Activated T-helper 1 cell treated with Interleukin-2 at 50 U/mL for 16 hours (primary cell): Measurements from ENCODE around the gene HSPB9.

Experiments
- DNase-seq: peaks from one replicate; pipeline ENCODE4 v3.0.0-alpha.2; 2020; ENCODE audit warnings: low read depth

HSPB9 gene

GRCh38 chr17:42122371-42123303 lies at the start of gene HSPB9:
HSPB9 (plus strand) TSS chr17:42122804; CDS start chr17:42122851, 47 bp downstream.
- no peak for DNase-seq

DNA sequence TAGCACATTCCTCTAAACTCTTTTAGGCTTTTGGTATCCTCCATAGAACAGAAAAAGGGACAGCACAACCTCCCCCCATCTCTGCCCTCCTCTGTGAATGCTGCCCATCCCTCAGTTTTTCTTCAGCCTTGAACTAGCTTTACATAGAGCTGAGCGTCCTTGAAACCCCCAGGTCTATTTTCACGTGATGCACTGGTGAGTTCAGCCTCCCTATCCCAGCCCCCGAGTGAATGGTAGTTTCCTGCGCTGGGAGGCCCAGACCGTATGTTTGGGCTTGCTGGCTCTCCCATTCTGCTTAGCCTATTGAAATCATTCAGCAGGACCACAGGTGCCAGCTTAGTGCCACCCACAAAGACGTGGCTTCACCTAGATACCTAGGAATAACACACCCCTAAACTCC lies 46.8 kb upstream of the HSPB9 start:
- DNase-seq, result no peak

DNA sequence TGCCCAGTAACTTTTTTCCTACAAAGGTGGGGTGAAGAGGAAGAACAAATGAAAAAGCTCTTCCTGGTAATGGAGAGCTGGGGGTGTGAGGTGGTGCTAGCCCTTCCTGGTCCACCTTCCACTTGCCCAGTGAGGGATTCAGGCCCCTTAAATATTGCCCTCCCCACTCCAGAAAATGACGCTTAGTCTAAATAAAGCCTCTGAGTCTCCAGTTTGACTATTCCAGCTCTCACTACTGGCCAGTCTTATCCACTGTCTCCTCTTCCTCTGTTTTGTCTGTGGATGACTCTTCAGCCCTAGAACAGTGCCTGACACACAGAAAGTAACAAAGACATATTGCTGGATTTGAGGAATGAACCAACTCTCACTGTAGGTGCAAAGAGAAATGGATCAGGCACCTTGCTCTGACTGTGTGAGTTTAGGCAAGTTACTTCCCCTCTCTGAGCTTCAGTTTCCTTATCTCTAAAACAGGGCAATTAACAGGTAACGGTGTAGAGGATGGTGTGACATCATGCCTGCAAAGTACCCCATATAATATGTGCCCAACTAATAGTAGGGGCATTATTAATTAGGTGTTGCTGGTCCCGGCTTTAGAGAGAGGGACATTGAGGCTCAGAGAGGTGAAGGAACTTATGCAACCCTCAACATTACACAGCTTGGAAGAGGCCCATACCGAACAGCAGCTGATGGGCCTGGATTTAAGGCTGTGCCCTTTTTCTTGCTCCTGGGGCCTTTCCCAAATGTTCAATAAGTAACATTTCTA lies 45.6 kb upstream of the HSPB9 start:
- DNase-seq, result no peak

DNA sequence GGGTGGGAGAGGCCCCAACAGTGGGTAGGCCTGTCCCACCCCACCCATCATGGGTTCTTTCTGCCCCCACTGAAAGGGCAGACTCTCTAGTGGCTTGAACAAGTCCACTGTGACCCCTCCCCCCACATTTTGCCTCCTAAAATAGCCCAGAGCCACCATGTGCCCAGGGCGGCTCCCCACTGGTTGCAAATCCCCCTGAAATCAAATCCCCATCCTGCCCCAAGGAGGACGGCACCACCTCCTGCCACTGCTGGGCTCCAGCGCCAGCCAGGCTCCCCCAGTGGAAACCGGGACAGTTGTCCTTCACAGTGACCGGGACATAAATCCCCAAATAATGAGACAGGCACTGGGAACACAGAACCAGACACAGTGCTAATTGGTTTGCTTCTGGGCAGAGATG lies 44.8 kb upstream of the HSPB9 start:
- DNase-seq, result no peak

DNA sequence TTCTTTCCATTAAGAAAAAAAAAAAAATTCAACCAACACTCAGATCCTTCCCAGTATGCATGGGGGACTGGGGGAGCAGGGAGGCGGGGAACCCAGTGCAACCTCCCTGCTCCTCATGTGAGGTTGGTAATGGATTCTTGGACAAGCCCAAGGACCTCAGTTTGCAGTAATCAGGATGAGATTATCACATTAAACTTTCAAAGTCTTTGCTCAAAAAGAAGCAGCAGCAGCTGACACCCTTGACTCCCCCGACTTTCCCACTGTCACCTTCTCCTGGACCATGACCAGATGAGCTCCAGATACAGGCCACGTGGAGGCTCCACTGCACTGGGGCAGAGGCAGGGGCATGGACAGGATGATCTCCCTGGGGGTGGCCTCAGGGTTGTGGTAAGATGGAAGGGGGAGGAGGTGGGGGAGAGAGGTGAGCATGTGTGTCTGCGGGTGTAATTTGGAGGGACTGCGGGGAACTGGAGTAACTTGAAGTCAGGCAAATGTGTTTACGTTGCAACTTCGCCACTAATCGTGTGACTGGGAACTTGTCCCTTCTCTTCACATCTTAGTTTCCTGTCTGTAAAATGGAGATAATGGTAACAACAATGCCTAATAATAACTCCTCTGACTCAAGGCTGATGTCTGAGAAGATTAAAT lies 44.1 kb upstream of the HSPB9 start:
- no peak for DNase-seq

GRCh38 chr17:42079541-42079940 lies 43.1 kb upstream of the HSPB9 start:
- DNase-seq, result no peak

DNA sequence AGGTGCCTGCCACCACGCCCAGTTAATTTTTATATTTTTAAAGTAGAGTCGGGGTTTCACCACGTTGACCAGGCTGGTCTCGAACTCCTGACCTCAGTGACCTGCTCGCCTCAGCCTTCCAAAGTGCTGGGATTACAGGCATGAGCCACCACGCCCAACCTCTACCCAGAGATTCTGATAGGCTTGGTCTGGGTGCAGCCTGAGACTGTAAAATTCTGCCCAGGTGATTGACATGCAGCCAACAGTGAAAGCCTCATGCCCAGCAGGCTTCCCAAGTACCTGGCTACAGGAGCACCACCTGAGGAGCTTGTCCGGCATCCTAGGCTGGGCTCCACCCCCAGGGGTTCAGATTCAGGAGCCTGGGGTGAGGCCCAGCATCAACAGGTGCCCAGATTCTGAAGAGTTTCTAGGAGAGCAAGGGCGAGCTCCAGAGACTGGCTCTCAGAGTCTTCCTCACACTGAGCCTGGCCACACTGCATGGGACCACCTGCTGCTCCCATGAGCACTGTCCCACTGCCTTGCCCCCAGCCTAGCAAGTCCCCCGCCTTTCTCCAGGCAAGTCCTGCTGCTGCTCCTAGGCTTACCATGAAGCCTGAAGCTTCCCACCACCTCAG lies 41.0 kb upstream of the HSPB9 start:
- DNase-seq, result no peak

- no peak for DNase-seq
These were observed 35.4 kb upstream of the HSPB9 start for GRCh38 chr17:42087042-42087701.

GRCh38 chr17:42087736-42088705 lies 34.6 kb upstream of the HSPB9 start:
- DNase-seq, result no peak

DNA sequence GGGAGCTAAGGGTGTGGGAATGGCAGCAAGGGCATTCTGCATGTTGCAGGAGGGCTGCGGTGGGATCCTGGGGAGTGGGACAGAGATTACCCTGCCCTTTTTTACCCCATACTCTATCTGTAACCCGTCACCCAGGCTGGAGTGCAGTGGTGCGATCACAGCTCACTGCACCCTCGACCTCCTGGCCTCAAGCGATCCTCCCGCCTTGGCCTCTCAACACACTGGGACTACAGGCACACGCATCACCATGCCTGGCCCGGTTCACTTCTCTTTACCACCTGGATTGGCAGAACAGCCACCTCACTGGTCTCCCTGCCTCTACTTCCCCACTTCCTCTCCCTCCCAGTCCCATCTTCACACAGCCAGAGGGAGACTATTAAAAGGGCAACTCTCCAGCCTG lies 33.9 kb upstream of the HSPB9 start:
- DNase-seq, result no peak

- no peak for DNase-seq
These were observed 31.4 kb upstream of the HSPB9 start for GRCh38 chr17:42090964-42091790.

GRCh38 chr17:42092939-42093338 lies 29.7 kb upstream of the HSPB9 start:
- DNase-seq, result no peak

- DNase-seq, result no peak
These were observed 28.1 kb upstream of the HSPB9 start for GRCh38 chr17:42094375-42095069.

DNA sequence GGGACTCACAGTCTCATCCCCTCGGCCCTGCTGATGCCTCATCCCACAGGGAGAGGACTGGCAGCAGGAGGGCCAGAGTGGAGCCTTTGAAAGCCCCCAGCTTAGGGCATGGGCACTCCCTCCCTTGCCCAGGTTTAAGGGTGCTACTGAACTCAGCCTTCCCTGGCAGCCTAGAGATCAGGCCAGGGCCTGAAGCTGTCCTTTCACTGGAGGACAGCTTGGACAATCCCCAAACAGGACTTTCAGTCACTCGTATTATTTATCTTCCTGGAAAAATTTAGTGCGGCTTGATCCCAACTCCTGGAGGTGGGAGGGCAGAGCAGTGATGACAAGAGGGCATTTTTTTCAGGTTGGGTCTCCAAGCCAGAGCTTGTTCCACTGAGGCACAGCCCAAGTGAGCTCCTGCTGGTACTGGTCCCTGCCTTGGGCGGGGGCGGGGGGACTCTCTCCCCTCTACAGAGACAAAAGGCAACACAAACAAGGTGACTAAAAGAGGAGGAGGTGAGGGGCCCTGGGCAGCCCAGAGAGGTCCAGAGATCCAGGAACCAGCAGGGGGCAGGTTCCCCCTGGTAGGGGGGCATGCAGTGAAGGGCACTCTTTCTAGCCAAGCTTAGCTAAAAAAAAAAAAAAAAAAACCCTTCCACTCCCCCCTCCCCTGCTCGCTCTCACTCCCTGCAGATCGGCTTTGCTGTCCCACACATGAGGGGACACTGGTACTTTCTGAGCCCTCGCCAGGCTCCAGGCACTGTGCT lies 26.1 kb upstream of the HSPB9 start:
- no peak for DNase-seq

DNA sequence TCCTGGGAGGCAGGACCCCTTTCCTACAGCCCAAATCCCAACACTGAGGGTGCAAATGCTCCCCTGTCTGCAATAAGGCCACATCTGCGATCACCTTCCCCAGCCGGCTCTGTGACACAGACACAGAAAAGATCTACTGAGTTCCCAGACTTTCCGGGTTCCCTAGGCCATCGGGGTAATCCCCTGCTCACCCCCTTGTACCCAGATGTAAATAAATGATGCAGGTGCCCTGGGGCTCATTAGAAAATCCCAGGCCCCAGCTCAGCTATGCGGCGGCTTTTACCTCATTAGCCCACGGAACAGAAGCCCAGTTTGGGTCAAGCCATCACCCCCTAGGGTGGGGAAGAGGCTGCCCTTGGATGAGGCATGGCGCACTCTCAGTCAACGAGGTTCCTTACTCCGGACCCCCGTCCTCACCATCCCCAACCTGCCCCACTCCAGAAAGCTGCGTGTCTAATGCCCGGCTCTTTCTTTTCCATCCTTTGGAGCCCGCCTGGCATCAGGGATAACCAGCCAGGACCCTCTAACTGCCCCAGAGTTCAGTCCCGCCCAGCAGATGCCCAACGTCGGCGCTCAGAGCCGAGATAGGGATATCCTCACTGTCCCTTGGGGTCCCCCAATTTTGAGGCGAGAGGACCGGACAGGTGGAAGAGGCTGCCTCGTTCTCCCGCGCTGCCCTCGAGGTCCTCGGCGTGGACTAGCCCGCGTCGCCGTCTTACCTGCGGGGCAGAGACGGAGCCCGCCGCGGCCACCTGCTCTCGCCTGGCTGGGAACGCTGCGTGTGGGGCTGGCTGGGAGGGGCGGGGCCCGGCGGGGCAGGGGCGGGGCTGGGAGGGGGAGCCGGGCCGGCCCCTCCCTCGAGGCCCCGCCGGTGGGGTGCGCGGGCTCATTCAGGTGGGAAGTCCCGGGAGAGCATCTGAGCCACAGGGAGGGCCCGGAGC lies 24.6 kb upstream of the HSPB9 start, which contains the start of gene ZNF385C:
Gene ZNF385C, minus strand, starts transcription at position 783 of the 941 bp plus-strand sequence. CDS start 35,417 bp downstream, outside the sequence.
- no peak for DNase-seq

- DNase-seq, result no peak
These were observed 23.7 kb upstream of the HSPB9 start for GRCh38 chr17:42098730-42099399.
